Lung microvascular endothelial cell (primary cell): Measurements from ENCODE around the gene CREB3L1. TPM values are rescaled to one million over a fixed set of nuclear protein-coding genes. Genes with fewer than 3 reads are reported as not detected.

Experiments
- DNase-seq, 2 donors: peaks; one replicate each; pipeline versions ENCODE4 v3.0.0 to v3.0.0-alpha.2; 2010; ENCODE audit warnings: low read depth in 2 of 2
- total RNA-seq: library from RNA; depleted of rRNA; stranded (reverse); fragments of >200 nt; gene quantifications from 2 replicates; pipeline ENCODE4 v1.2.1, GENCODE V29; 2014

CREB3L1 gene
- total RNA-seq, 1 donor from 2014 or later = 0.20 TPM

- DNase-seq = peak in 1 of 2 donors; percentile 51
Measured at GRCh38 chr11:46272816-46273427, 4.5 kb upstream of the CREB3L1 start.

- no peak for DNase-seq
Measured at GRCh38 chr11:46273511-46274205, 3.8 kb upstream of the CREB3L1 start.

GRCh38 chr11:46275964-46276641 lies 1.4 kb upstream of the CREB3L1 start:
- no peak for DNase-seq

GRCh38 chr11:46277313-46277621 lies 195 bp upstream of the CREB3L1 start:
- no peak for DNase-seq

- DNase-seq = no peak
Measured at GRCh38 chr11:46278387-46279125, 1.1 kb downstream of the CREB3L1 start.

- peak; percentile 72 to 74 for DNase-seq
Measured at GRCh38 chr11:46279126-46280099, 2.0 kb downstream of the CREB3L1 start.

GRCh38 chr11:46280706-46281105 lies 3.2 kb downstream of the CREB3L1 start:
- no peak for DNase-seq

GRCh38 chr11:46281371-46281831 lies 3.9 kb downstream of the CREB3L1 start:
- no peak for DNase-seq

- no peak for DNase-seq
Measured at GRCh38 chr11:46285173-46285572, 7.7 kb downstream of the CREB3L1 start.

GRCh38 chr11:46285594-46286033 lies 8.2 kb downstream of the CREB3L1 start:
- DNase-seq = no peak

- DNase-seq = no peak
Measured at GRCh38 chr11:46286789-46287188, 9.3 kb downstream of the CREB3L1 start.

- no peak for DNase-seq
Measured at GRCh38 chr11:46288451-46288850, 11.0 kb downstream of the CREB3L1 start.

- DNase-seq = no peak
Measured at GRCh38 chr11:46290011-46290410, 12.5 kb downstream of the CREB3L1 start.

- no peak for DNase-seq
Measured at GRCh38 chr11:46290598-46291309, 13.3 kb downstream of the CREB3L1 start.

- DNase-seq = no peak
Measured at GRCh38 chr11:46291441-46292150, 14.1 kb downstream of the CREB3L1 start.

GRCh38 chr11:46293066-46293465 lies 15.6 kb downstream of the CREB3L1 start:
- DNase-seq = no peak

GRCh38 chr11:46293641-46294103 lies 16.2 kb downstream of the CREB3L1 start:
- no peak for DNase-seq

GRCh38 chr11:46294365-46295309 lies 17.2 kb downstream of the CREB3L1 start:
- no peak for DNase-seq
